Ascending aorta (tissue), 2 donors: ENCODE results near the gene SPTLC1. TPM values are rescaled to one million over a fixed set of nuclear protein-coding genes. Genes with fewer than 3 reads are reported as not detected.

Experiments
- DNase-seq, 2 donors: peaks; one replicate each; pipeline ENCODE4 v3.0.0-alpha.2; 2019; ENCODE audit warnings: low spot score in 2 of 2
- H3K27ac ChIP-seq, 2 donors: fragments of 200-600 bp; sonication (generic); one replicate each; pipeline ENCODE4 v1.5.1; 2016 to 2017; ENCODE audit warnings: mild to moderate bottlenecking in 1 of 2
- H3K27me3 ChIP-seq: fragments of 200-600 bp; sonication (generic); one replicate; pipeline ENCODE4 v1.5.1; 2017
- H3K36me3 ChIP-seq, 2 donors: fragments of 200-600 bp; sonication (generic); one replicate each; pipeline ENCODE4 v1.5.1; 2016
- H3K4me1 ChIP-seq, 2 donors: fragments of 200-600 bp; sonication (generic); one replicate each; pipeline ENCODE4 v1.5.1; 2016 to 2017; ENCODE audit warnings: mild to moderate bottlenecking in 1 of 2
- H3K4me3 ChIP-seq, 2 donors: fragments of 200-600 bp; sonication (generic); one replicate each; pipeline ENCODE4 v1.5.1; 2016 to 2017; ENCODE audit warnings: mild to moderate bottlenecking in 1 of 2
- H3K9me3 ChIP-seq, 2 donors: fragments of 200-600 bp; sonication (generic); one replicate each; pipeline ENCODE4 v1.5.1; 2016
- intact Hi-C: fragments of 100-400 bp; cut with DNase I; formaldehyde crosslinking; loops from one replicate; pipeline ENCODE4 v1.15.1; 2023
- total RNA-seq: library from RNA; depleted of rRNA; stranded (reverse); fragments of >200 nt; gene quantifications from one replicate; pipeline ENCODE4 v1.1.0, GENCODE V29; 2016
- TF ChIP-seq, protein P1 (sequence below), 3 experiments: fragments of 200-600 bp in 2 of 3; fragments of 450-650 bp in 1 of 3; sonication (generic) in 2 of 3; IDR thresholded peaks; one replicate each; pipeline ENCODE4 v1.5.1; 2016 to 2019; ENCODE audit warnings: antibody characterized with exemption in 3 of 3, mild to moderate bottlenecking in 1 of 3, moderate library complexity in 1 of 3

Gene SPTLC1
- total RNA-seq, 1 donor from 2014 or later, result 48.0 TPM

- H3K4me1 ChIP-seq, result no peaks in the 10 kb centered on the region
- no peak for DNase-seq
- TF ChIP-seq, protein P1, sequence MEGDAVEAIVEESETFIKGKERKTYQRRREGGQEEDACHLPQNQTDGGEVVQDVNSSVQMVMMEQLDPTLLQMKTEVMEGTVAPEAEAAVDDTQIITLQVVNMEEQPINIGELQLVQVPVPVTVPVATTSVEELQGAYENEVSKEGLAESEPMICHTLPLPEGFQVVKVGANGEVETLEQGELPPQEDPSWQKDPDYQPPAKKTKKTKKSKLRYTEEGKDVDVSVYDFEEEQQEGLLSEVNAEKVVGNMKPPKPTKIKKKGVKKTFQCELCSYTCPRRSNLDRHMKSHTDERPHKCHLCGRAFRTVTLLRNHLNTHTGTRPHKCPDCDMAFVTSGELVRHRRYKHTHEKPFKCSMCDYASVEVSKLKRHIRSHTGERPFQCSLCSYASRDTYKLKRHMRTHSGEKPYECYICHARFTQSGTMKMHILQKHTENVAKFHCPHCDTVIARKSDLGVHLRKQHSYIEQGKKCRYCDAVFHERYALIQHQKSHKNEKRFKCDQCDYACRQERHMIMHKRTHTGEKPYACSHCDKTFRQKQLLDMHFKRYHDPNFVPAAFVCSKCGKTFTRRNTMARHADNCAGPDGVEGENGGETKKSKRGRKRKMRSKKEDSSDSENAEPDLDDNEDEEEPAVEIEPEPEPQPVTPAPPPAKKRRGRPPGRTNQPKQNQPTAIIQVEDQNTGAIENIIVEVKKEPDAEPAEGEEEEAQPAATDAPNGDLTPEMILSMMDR (IDR thresholded peaks at IDR 0.05), result no peak
- peaks cover 0 to 7% of the 10 kb centered on the region in 2 donors for H3K9me3 ChIP-seq
- intact Hi-C loops, result no loop called here
- no peak overlapping the region for H3K4me3 ChIP-seq
- H3K27me3 ChIP-seq, result no peaks in the 10 kb centered on the region
- no peak overlapping the region for H3K27ac ChIP-seq
- peaks cover 15 to 20% of the 10 kb centered on the region in 2 donors for H3K36me3 ChIP-seq
These were observed 14.8 kb downstream of the SPTLC1 start for GRCh38 chr9:92100237-92100911.

DNA sequence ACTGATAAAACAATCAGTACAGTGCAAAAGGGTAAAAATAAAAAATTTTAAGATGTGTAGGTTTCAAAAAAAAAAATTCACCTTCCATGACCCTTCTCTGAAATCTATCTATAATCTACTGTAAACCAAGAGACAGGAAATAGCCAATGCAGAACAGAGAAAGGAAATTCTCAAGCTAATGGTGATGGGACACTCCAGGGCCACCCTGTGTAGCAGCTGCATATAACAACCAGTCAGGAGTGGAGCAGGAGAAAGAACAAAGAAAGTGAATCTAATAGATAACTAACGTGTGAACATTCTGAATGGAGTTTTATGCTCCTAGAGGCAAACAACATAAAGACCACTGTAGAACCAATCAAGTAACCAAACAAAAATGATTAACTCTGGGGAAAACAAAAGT is 16.6 kb downstream of the SPTLC1 start:
- H3K9me3 ChIP-seq, result peaks cover 0 to 7% of the 10 kb centered on the region in 2 donors
- no peak overlapping the region for H3K4me3 ChIP-seq
- DNase-seq, result no peak
- TF ChIP-seq, protein P1 (IDR thresholded peaks at IDR 0.05), result no peak
- H3K4me1 ChIP-seq, result no peaks in the 10 kb centered on the region
- intact Hi-C loops, result no loop called here
- H3K27me3 ChIP-seq, result no peaks in the 10 kb centered on the region
- H3K27ac ChIP-seq, result no peak overlapping the region
- H3K36me3 ChIP-seq, result peaks cover 4 to 8% of the 10 kb centered on the region in 2 donors

DNA sequence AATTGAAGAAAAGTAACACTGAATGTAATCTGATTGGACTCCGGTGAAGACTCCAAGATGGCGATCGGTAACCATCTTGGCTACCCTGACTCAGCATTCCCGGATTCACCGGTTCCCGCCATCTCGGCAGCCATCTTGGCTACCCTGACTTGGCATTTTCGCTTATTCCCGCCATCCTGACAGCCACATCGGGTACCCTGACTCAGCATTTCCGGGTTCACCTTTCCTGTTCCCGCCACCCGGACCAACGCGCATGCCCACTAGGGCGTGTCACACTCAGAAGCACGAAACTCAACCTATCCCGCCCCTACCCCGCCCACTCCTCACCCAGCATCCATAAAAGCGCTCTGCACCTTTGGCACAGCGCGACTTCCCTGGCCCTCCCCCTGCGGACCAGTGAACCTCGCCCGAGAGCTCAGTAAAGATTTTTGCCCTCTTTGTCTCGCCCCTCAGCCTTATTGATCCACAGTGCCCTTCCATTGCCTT is 17.2 kb downstream of the SPTLC1 start:
- no peak overlapping the region for H3K27ac ChIP-seq
- TF ChIP-seq, protein P1 (IDR thresholded peaks at IDR 0.05), result no peak
- H3K27me3 ChIP-seq, result no peaks in the 10 kb centered on the region
- H3K4me3 ChIP-seq, result peak overlapping the region in 1 of 2 donors; percentile 51
- DNase-seq, result peak; percentile 54 to 85
- no peaks in the 10 kb centered on the region for H3K4me1 ChIP-seq
- intact Hi-C loops, result no loop called here
- H3K9me3 ChIP-seq, result peaks cover 0 to 7% of the 10 kb centered on the region in 2 donors
- H3K36me3 ChIP-seq, result peaks cover 0 to 2% of the 10 kb centered on the region in 2 donors

DNA sequence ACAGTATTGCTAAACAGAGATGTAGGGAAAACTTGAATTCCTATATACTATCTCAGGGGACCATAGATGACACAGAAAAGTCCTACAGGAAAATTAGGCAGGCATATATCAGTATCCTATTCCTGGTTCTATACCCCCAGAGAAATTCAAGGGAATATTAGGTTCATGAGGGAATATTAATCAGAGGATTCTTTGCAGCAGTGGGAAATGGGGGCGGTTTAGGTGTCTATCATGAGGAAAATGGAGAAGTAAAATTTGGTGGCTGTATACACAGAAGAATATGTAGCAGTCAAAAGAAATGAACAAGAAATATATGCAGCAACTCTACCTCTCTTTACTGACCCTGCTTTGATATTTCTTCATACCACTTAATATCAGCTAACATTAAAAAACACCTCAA is 20.0 kb downstream of the SPTLC1 start:
- Histone ChIP-seq H3K4me3 (no peak overlapping the region), H3K36me3 (no peaks in the 10 kb centered on the region), H3K9me3 (no peaks in the 10 kb centered on the region), H3K4me1 (no peaks in the 10 kb centered on the region), H3K27me3 (no peaks in the 10 kb centered on the region), H3K27ac (no peak overlapping the region)
- TF ChIP-seq, protein P1 (IDR thresholded peaks at IDR 0.05), result no peak
- intact Hi-C loops, result no loop called here
- DNase-seq, result no peak

DNA sequence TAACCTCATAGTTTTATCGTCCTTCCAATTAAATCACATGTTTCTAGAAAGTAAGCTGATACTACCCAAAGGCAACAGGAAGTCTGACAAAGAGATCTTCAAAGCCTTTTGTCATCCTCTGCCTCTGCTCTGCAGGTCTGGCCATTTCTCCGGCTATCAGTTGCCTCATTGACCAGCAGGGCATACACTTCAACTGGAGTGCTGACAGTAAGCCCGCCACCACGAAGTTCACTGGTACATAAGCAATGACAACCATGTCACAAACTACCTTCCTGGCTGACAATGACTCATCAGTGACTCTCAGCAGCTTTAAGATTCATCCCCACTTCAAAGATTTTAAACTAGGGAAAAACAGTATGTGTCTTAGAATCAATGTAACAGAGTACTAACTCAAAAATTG is 20.6 kb downstream of the SPTLC1 start:
- DNase-seq, result no peak
- H3K27ac ChIP-seq, result no peak overlapping the region
- no peak overlapping the region for H3K4me3 ChIP-seq
- no peaks in the 10 kb centered on the region for H3K36me3 ChIP-seq
- no peaks in the 10 kb centered on the region for H3K27me3 ChIP-seq
- TF ChIP-seq, protein P1 (IDR thresholded peaks at IDR 0.05), result no peak
- intact Hi-C loops, result no loop called here
- no peaks in the 10 kb centered on the region for H3K4me1 ChIP-seq
- H3K9me3 ChIP-seq, result no peaks in the 10 kb centered on the region
